HG03060 (cell line): ENCODE data around the gene BBC3.
"Not testable (repeated sequence)": the region's sequence is repeated elsewhere in the genome, so short reads cannot be mapped to it uniquely, and the experiment has no call there.

ENCODE experiments used
- ATAC-seq: cut with Tn5 transposase; IDR thresholded peaks from one replicate; pipeline ENCODE4 v1.9.1; 2021; ENCODE audit warnings: low read depth, moderate number of reproducible peaks; ENCODE audit not compliant: unreplicated experiment

BBC3 gene

DNA sequence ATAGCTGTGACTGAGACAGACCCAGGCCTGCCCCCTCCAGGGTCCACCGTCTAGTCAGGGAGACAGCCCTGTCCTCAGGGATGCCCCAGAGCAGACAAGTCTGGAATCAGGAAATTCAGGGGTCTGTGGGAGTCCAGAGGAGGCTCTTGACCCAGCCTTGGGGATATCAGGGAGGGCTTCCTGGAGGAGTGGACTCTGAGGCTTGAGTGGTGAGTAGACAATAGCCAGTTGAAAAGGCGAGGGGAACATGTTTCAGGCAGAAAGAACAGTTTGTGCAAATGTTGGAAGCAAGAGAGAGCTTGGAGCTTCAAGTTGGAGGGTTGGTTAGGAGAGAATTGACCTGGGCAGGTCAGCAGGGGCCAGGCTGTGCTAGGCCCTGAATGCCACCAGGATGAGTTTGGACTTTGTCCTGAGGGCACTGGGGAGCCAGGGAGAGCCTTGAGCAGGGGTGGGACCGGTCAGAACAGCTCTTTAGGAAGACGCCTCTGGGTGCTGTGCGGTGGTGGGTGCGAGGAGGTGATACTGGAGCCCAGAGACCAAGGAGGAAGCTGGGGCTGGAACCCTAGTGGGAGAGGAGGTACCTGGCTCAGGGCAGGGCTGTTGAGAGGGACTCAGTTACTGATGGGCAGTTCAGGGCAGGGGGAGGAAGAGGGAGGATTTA lies 28.0 kb upstream of the BBC3 start:
- no peak for ATAC-seq

DNA sequence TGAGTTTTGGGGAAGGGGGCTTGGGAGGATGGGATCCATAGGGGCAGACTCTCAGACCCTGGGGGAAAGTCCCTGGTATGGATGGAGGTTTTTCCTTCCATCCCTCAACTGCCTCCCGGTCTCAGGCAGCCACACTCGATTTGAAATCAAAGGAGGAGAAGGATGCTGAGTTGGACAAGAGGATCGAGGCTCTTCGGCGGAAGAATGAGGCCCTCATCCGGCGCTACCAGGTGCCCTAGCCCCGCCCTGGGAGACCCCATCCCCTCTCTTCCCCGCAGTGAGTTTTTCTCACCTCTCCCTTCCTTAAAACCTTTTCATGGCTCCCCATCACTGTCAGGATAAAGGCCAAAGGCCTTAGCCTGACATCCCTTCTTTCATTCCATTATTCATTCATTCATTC lies 27.4 kb upstream of the BBC3 start:
- ATAC-seq = no peak

DNA sequence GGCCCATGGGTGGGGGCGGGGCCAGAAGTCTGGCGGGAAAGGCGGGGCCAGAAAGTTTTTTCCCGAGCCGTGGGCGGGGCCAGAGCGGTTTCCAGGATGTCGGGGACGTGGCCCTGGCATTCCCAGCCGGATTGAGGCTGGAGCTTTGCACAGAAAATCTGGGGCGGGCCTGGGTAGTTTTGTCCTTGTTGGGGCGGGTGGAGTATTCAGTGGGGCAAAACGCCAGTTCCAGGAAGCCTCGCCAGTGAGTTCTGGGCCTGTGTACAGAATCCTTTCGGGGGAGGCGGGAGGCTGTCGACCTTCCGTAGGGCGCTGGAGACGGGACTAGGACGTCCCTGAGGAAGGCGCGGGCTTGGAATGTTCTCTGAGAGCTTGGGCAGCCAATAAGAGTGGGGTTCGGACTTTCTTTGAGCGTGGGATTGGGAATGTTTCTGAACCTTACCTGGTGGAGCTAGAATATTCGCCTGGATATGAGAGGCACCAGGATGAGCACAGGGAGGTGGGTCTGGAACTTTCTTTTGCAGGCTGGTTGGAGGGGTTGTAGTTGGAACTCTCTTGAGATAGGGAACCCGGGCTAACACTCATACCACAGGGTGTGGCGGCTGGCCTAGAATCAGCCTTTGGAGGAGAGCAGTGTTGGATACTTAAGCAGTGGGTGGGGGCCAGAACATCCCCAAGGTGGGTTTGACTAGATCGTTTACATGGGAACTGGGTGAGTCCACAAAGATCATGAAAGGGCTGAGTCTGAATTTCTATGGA lies 26.6 kb upstream of the BBC3 start:
- ATAC-seq = no peak

DNA sequence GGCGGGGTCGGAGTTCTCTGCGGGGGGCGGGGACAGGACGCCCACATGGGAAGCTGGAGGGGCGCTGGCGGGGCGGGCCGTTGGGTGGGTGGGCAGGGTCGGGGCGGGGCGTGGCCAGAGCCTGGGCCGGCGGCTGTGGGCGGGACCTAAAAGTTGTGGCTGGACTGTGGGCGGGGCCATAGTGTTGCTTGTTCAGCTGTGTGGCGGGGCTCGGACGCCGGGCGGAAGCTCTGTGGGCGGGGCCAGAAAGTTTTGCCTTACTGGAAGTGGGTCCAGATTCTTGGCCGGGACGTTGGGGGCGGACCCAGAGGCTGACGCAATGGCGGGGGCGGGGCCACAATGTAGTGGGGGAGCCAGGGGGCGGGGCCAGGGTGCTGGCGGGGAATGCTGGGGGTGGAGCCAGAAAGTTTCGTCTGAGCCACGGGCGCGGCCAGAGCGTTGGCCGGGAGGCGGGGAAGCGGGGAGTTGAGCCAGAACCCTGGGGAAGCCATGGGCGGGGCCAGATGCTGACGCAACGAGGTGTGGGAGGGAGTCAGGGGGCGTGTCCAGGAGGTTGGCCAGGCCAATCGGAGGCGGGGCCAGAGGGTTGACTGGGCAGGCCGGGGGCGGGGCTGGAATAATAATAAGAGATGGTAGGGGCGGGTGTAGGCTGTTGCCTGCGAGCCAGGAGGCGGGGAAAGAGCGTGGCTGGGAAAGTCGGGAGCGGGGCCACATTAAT lies 25.9 kb upstream of the BBC3 start:
- peak; percentile 72 for ATAC-seq

DNA sequence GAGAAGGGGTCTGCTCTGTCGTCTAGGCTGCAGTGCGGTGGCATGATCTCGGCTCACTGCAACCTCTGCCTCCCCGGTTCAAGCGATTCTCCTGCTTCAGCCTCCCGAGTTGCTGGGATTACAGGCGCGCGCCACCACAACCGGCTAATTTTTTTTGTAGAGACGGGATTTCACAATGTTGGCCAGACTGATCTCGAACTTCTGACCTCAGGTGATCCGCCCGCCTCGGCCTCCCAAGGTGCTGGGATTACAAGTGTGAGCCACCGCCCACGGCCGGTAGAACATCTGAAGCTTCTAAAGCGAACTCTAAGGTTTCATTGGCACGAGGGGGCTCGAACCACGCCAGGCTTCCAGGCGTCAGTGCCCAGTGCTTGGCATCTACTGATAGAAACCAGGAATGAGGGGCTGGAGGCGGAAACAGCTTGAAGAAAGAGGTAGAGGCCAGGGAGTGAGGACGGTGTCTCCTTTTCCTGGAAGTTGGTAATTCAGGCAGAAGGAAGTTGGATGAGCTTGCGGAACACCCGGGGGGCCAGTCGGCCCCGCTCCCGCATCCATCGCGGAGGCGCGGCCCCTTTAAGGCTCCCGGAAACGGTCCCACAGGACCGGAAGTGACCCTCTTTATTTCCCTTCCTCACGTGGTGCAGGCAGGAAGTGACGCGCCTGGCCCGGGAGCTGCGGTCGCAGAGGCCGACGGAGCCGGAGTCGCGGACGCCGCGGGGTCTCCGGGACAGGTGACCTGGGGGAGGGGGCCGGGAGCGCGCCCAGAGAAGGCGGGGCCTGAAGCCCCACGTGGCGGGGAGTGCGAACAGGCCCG lies 25.1 kb upstream of the BBC3 start, which contains the start of gene CCDC9:
TSS of gene CCDC9 (plus strand) at position 647 of the 814 bp plus-strand sequence. CDS start 1,876 bp downstream, outside the sequence.
- ATAC-seq = no peak

DNA sequence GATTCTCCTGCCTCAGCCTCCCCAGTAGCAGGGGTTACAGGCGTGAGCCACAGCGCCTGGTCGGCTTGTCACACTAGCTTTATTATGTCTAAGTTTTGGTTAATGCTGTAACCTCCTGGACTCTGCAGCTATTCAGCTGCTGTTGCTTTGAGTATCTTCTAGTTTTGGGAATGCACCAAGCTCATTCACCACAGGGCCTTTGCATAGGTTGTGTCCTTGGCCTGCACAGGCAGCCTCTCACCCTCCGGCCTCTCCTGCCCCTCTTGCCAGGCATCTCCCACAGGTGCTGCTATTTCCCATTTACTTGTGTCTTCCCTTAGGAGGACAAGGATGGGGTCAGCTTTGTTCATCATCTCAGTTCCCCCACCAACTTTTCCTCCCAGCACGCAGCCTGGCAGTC lies 23.0 kb upstream of the BBC3 start:
- no peak for ATAC-seq

DNA sequence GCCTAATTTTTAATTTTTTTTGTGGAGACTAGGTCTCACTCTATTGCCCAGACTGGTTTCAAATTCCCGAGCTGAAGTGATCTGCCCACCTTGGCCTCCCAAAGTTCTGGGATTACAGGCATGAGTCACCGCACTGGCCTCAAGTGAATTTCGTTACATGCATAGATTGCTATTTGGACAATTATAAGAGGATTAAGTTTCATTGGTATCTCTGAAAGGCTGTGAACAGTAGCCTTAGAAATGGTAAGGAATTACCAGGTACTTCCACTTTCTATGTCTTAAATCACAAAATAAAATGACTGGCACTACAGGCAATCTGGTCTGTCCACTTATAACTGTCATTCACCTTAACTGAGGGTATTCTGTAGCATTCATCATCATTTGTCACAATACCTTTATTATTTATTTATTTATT lies 22.5 kb upstream of the BBC3 start:
- no peak for ATAC-seq

DNA sequence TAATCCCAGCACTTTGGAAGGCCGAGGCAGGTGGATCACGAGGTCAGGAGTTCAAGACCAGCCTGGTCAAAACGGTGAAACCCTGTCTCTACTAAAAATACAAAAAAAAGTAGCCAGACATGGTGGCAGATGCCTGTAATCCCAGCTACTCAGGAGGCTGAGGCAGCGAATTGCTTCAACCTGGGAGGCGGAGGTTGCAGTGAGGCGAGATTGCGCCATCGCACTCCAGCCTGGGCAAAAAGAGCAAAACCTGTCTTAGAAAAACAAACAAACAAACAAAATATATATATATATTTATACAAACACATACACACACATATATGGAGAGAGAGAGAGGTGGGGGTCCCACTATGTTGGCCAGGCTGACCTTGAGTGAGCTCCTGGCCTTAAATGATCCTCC lies 22.0 kb upstream of the BBC3 start:
- ATAC-seq = not testable (repeated sequence)

DNA sequence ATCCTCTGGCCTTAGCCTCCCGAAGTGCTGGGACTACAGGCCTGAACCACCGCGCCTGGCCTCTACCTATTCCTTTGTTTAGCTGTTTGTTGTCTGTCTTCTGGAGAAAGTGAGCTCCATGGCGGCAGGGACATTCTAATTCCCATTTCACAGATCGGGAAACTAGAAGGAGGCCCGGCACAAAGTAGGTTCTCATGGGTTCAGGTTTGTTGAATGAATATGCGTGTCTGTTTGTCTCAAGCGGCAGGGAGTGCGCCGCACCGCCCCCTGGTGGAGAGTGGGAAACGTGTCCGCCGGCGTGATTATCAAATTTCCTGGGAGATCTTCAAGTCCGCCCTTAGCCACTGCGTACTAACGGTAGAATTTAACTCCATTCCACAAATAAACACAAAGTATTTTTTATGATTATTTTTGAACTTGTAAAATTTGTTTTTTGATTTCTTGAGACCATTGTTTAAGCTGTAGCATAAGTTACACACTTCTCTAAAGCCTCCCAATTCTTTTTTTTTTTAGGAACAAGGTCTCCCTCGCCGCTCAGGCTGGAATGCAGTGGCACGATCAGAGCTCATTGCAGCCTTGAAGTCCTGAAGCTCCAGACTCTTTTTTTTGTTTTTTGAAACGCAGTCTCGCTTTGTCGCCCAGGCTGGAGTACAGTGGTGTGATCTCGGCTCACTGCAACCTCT lies 16.4 kb upstream of the BBC3 start:
- no peak for ATAC-seq

DNA sequence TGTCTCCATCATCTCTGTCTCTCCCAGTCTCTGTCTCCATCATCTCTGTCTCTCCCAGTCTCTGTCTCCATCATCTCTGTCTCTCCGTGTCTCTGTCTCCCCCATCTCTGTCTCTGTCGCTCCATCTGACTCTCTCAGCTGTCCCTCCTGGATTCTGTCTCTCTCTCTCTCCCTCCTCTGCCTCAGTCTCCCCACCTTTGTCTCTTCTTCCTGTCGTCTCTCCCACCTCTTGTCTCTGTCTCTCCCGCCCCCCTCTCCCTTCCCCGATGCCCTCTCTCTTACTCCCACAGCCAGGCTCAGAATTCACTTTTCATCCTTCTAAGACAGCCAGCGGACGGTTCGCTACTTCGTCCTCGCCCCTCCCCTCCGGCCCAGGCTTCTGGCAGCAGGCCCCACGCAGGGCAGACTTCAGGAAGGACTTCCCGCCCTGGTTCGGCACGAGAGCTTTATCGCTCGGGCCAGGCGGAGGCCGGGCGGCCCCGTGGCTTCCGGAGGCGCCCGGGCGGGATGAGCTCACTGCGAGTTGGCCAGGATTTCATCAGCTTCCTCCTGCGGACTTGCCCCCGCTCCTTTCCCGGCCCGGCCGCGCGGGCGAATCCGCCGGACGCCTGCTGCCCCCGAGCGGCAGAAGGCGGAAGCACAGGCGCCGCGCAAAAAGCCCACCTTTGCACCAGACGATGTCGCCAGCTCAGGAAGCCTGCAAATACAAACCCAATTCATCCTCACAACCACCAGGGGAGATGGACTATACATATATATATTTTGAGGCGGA lies 13.0 kb upstream of the BBC3 start:
- ATAC-seq = peak; percentile 61

DNA sequence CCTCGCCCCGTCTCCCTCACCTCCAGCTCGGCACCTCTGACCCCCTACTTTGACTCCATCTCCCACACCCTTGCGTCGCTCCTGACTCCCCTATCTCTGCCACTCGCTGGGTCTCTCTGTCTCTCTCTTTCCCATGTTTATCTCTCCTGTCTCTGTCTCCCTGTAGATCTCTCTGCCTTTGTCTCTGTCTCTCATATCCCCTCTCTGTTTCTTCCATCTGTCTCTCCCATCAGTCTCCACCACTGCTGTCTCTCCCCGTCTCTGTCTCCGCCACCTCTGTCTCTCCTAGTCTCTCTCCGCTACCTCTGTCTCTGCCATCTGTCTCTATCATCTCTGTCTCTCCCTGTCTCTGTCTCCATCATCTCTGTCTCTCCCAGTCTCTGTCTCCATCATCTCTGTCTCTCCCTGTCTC lies 12.4 kb upstream of the BBC3 start:
- no peak for ATAC-seq

DNA sequence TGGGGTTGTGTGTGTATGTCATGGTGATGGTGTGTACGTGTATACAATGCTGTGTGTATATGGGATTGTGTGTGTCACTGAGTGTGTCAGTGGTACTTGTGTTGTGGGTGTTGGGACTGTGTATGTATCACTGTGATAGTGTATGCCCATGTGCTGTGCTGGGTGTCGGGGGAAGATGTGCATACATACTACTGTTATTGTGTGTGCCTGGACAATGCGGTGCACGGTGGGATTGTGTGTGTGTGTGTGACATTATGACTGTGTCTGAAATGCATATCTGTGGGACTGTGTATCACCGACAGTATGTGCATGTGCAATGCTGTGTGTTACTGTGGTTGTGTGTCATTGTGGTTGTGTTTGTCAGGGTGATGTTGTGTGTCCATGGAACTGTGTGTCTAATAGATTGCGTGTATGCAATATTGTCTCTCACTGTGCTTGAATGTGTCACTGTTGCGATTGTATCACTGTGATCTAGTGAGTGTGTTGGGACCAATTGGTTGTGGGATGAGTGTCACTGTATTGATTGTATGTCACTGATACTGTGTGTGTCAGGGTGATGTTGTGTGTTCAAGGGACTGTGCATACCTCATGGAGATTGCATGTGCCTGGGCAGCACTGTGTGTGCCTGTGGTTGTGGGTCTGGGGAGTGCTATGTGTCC lies 11.0 kb upstream of the BBC3 start:
- no peak for ATAC-seq

DNA sequence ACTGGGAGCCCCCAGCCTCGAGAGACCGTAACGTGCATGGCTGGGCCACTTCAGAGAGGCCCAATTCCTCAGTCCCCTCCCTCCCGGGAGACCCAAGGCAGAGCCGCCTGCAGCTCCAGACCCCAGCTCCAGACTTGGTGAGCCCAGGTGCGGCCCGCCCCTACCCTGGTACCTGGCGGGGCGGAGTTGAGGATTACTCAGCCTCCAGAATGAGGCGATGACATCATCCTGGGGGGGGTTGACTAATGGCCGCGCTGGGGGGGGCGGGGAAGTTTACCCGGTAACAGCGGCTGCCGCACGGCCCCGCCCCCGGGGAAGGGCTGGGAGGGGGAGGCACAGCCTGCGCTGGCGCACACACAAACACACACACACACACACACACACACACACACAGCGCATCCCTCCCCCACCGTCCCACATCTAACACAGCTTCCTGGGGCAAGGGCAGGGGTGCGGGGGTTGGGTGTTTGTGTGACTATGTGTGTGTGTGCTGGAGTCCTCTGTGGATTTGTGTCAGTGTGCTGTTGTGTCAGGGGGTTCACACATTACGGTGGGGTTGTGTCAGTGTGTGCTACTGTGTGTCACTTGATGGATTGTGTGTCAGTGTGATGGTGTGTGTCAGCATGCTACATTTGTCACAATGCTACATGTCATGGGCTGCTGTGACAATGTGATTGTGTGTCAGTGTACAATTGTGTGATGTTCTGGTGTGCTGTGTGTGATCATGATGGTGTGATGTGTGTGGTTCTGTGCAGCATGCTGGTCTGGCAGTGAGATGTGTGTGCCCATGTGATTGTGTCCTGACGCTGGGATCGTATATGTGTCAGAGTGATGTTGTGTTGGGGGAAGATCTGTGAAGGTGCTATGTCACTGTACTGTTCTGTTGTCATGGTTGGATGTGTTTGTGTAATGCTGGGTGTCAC lies 10.3 kb upstream of the BBC3 start:
- no peak for ATAC-seq

DNA sequence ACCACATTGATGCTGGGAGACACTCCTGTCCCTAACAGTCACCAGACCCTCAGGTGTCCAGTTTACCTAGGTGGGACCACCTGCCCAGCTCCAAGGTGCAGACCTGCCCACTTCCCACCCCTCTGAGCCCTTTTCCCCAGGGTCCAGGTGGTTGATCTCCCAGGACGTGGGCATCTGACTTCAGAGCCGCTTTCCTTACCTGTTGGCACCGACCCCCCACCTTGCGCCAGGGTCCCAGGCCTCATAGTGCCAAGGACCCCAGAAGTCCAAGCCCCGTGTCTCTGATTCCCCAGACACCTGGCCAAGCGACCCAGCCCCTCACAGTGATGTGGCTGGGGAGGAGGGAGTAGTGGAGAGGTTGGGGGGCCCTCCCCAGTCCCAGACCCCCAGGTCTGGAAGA lies 9.6 kb upstream of the BBC3 start:
- no peak for ATAC-seq

DNA sequence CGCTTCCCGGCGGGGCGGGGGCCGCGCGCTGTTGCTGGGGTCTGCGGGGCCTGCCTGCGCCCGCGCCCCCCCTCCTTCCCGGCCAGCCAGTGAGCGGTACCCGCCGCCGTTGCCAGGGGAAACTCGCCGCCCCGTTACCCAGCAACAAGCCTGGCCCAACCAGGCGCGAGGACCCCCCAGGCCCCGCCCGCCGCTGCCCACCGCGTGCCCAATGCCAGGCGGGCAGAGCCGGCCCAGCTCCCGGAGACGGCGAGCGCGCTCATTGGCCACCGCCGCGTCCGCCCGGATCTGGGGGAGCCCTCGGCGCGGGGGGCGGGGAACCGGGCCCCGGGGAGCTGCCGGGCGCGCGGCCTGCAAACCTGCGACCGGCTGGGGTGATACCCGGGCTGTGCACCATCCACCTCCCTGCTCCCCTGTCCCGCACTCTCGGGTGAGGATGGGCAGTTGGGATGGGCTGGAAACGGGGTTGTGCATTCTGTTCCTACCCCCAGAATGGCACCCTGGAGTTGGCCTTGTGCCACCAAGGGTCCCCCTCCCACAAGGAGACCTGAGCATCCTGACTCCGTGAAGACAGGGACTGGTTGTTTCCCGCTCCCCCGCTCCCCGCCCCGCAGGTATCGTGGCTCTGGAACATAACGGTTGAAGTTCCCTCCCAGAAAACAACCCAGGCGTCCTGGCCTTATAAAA lies 8.8 kb upstream of the BBC3 start:
- ATAC-seq = no peak

DNA sequence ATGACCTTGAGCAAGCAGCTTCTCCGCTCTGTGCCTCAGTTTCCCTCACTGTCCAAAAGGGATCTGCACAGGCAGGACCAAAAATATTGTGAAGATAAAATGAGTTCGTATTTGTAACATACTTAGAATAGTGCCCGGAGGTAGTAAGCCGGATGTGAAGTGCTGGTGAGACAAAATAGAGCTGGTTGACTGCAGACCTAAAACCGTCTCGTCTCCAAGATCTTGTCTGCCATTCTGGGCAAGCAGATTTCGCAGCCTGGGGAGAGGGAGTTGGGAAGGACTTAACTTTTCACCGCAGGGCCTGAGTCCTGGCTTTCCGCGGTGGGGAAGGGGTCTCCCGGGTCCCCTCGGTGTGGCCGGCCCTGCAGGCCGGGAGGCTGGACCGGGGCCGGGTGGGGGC lies 8.2 kb upstream of the BBC3 start:
- no peak for ATAC-seq

DNA sequence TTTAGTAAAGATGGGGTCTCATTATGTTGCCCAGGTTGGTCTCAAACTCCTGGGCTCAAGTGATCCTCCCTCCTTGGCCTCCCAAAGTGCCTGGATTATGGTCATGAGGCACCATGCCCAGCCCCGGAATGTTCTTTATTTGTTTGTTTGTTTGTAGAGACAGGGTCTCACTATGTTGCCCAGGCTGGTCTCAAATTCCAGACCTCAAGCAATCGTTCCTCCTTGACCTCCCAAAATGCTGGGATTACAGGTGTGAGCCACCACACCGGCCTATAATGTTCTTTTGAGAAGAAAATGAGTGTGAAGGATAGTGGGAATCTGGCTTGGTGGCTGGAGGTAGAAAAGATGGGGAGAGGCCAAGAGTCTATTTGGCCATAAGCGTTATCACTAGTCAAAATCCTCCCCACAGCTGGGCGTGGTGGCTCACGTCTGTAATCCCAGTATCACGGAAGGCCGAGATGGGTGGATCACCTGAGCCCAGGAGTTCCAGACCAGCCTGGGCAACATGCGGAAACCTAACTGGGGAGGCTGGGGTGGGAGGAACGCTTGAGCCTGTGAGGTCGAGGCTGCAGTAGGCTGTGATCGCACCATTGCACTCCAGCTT lies 5.2 kb upstream of the BBC3 start:
- no peak for ATAC-seq
